ENCODE data around the gene KCTD1. TPM values are rescaled to one million over a fixed set of nuclear protein-coding genes. Genes with fewer than 3 reads are reported as not detected.

Gene KCTD1
- total and polyA plus RNA-seq, 2 donors, result 9.7 to 12.1 TPM

DNA sequence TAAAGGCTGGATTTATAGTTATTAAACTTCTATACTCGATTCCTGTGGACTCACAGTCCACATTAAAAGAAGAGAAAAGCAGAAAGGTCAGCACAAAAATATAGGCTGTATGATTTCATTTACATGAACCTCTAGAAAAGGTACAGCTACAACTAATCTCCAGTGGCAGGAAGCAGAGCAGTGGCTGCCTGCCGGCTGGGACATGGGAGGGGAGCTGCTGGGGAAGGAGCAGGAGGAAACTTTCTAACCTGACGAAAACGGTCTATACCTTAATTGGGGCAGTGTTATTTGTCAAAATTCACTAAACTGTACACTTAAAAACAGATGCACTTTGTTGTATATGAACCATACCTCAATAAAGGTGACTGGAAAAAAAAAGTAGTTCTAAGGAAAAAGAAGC is 26.7 kb downstream of the KCTD1 start:
- no peak for DNase-seq (ENCODE audit: extremely low spot score)
- Histone ChIP-seq H3K27ac (ENCODE audit: low read depth) (no peak overlapping the region), H3K36me3 (ENCODE audit: insufficient read depth) (no peaks in the 10 kb centered on the region), H3K4me3 (ENCODE audit: low read depth, low read length) (no peak overlapping the region), H3K4me1 (ENCODE audit: insufficient read depth) (no peaks in the 10 kb centered on the region)
- 79% methylated on average over 4 of the region's 4 CpGs for WGBS

DNA sequence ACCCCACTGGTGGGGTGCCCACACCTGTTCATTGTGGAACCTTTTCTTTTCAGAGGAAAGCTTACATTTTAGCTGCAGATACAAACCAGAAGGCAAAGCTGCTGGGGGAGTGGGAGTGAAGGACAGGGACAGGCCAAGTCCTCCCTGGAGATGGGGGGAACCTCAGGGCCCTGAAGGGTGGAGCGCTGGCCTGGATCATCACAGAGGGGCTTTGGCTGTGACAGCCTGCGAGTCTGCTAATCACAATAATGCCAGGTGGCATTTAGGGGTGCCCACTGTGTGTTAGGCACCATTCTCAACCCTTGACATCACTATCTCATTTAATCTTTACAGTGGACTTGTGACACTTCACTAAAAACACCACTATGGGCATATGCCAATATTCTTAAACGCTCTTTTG is 27.4 kb downstream of the KCTD1 start:
- Histone ChIP-seq H3K36me3 (ENCODE audit: insufficient read depth) (no peaks in the 10 kb centered on the region), H3K4me3 (ENCODE audit: low read depth, low read length) (no peak overlapping the region), H3K4me1 (ENCODE audit: insufficient read depth) (no peaks in the 10 kb centered on the region), H3K27ac (ENCODE audit: low read depth) (no peak overlapping the region)
- no peak for DNase-seq (ENCODE audit: extremely low spot score)
- WGBS, result 89% methylated on average over 3 of the region's 3 CpGs

DNA sequence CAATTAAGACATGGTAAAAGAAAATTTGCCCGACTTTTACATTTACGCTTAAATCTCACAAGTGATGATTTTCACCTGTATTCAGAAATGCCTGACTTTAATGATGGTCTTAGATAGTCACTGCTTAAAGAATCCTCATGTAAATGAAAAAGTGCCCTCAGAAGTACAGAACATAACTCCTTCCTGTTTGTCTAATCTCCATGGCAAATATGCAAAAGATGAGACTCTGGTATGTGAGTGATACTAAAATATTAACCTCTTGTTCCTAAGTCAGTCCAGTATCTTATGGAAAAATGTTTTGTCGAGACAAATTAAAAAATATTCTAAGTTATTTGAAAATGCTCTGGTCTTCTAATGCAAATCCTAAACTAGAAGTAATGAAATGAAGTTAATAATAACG is 29.2 kb downstream of the KCTD1 start:
- Histone ChIP-seq H3K4me1 (ENCODE audit: insufficient read depth) (no peaks in the 10 kb centered on the region), H3K4me3 (ENCODE audit: low read depth, low read length) (no peak overlapping the region), H3K36me3 (ENCODE audit: insufficient read depth) (no peaks in the 10 kb centered on the region), H3K27ac (ENCODE audit: low read depth) (no peak overlapping the region)
- WGBS, result 93% methylated on average over 4 of the region's 4 CpGs
- DNase-seq (ENCODE audit: extremely low spot score), result no peak

DNA sequence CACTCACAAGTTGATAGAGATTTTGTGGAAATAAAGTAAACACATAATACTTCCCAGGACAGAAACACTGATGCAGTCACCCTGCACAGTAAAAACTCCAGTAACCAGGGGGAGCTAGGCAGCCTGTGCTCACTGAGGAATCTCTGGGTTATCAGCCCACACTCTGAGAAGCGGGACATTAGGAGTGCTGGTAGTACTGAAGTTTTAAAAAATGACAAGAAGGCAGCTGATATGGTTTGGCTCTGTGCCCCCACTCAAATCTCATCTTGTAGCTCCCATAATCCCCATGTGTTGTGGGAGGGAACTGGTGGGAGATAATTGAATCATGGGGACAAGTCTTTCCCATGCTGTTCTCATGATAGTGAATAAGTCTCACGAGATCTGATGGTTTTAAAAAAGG is 31.4 kb downstream of the KCTD1 start:
- Histone ChIP-seq H3K36me3 (ENCODE audit: insufficient read depth) (no peaks in the 10 kb centered on the region), H3K4me3 (ENCODE audit: low read depth, low read length) (no peak overlapping the region), H3K4me1 (ENCODE audit: insufficient read depth) (no peaks in the 10 kb centered on the region), H3K27ac (ENCODE audit: low read depth) (no peak overlapping the region)
- no peak for DNase-seq (ENCODE audit: extremely low spot score)
- 92% methylated on average over 2 of the region's 2 CpGs for WGBS

DNA sequence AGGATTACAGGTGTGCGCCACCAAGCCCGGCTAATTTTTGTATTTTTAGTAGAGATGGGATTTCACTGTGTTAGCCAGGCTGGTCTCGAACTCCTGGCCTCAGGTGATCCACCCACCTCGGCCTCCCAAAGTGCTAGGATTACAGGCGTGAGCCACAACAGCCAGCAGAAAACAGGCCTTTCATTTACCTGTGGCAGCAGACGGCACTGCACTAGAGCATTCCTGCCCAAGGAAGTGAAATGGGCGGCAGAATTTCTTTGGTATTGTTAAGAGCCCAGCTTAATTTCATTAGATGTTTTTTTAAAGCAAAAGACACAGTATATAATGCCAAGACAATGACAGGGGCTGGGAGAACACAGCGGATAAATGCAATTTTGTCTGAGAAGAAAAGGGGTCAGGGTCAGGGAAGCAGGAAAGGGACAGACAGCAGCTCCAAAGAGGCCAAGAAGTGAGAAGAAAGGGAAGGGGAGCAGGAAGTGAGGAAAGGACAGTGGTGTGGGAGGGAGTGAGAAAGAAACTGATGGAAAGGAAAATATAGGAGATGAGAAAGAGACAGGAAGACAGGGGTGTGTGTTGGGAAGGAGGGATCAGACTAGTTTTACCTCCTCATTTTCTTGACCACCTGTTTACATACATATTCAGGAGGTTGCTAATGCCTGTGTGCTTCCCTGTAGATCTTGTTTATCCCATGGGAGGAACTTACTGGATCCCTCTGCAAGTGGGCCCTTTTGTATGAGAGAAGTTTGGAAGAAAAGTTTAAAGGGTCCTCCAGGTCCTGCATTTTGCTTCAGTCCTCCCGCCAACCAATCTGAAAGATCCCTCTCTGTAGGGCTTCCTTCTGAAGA is 32.5 kb downstream of the KCTD1 start:
- Histone ChIP-seq H3K4me1 (ENCODE audit: insufficient read depth) (no peaks in the 10 kb centered on the region), H3K36me3 (ENCODE audit: insufficient read depth) (no peaks in the 10 kb centered on the region), H3K4me3 (ENCODE audit: low read depth, low read length) (no peak overlapping the region), H3K27ac (ENCODE audit: low read depth) (no peak overlapping the region)
- WGBS, result 93% methylated on average over 9 of the region's 9 CpGs
- no peak for DNase-seq (ENCODE audit: extremely low spot score)

DNA sequence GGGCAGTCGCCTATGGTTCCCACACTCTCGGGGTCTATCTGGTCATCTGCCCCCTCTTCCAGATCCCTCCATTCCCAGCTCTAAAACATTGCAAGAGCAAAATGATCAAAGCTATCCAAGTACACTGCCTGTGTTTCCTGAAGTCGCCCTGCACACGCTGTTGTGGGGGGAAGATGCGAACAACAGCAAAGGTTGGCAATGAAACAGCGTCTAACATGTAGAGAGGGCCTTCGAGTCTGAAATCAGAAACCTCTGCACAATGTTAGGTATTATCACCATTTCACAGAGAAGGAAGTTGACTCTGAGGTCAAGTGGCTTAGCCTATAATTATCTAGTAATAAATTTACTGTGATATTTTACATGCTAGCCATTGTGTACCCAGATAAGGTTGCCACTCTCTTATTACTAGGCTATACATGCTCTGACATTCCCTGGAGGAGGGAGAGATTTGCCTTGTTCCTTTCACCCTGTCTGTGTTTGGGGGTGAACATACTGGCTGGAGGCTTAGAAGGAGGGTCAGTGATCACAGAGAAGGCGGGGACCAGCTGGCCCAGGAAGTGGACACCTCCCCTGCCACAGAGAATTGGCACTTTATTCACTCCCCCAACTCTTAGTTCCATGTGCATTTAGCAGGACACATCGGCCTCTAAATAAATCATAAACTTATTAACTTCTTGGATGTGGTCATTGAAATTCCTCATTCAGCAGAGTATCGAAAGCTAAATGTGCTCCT is 36.8 kb downstream of the KCTD1 start:
- Histone ChIP-seq H3K4me1 (ENCODE audit: insufficient read depth) (no peaks in the 10 kb centered on the region), H3K4me3 (ENCODE audit: low read depth, low read length) (no peak overlapping the region), H3K27ac (ENCODE audit: low read depth) (no peak overlapping the region), H3K36me3 (ENCODE audit: insufficient read depth) (no peaks in the 10 kb centered on the region)
- WGBS, result 70% methylated on average over 10 of the region's 10 CpGs
- no peak for DNase-seq (ENCODE audit: extremely low spot score)

DNA sequence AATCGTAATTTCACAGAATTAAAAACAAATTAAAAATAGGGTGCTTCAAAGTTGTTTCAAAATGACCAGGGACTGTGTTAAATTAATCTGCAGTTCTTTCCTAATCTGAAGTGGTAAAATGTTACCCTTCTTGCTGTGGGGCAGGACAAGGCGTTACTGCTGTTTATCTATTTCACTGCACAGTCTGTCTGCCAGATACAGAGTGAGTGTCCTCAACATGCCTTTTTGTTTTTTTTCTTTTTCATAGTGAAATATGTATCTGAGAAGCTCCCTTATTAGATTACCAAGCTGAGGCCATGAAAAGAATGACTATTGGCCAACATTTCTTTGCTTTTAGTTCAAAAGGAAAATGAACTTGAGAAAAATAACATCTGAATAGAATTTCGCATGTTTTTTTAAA is 38.0 kb downstream of the KCTD1 start:
- no peak for DNase-seq (ENCODE audit: extremely low spot score)
- H3K4me3 ChIP-seq (ENCODE audit: low read depth, low read length), result no peak overlapping the region
- no peaks in the 10 kb centered on the region for H3K36me3 ChIP-seq (ENCODE audit: insufficient read depth)
- H3K4me1 ChIP-seq (ENCODE audit: insufficient read depth), result no peaks in the 10 kb centered on the region
- no peak overlapping the region for H3K27ac ChIP-seq (ENCODE audit: low read depth)
- 71% methylated on average over 3 of the region's 3 CpGs for WGBS

DNA sequence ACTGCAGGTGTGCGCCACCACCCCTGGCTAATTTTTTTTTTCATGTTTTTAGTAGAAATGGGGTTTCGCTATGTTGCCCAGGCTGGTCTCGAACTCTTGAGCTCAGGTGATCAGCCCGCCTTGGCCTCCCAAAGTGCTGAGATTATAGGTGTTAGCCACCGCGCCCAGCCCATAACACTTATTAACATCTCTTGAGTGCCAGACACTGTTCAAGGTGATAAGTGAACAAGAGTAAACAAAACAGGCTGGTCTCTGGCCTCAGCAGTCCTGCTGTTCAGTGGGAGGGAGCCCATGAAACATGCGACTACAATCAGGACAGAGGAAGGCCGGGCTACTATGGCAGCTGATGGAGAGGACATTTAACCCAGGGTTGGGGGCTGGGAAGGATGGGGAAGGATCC is 42.3 kb downstream of the KCTD1 start:
- Histone ChIP-seq H3K4me1 (ENCODE audit: insufficient read depth) (no peaks in the 10 kb centered on the region), H3K4me3 (ENCODE audit: low read depth, low read length) (no peak overlapping the region), H3K27ac (ENCODE audit: low read depth) (no peak overlapping the region), H3K36me3 (ENCODE audit: insufficient read depth) (no peaks in the 10 kb centered on the region)
- DNase-seq (ENCODE audit: extremely low spot score), result no peak
- WGBS, result 97% methylated on average over 8 of the region's 8 CpGs

DNA sequence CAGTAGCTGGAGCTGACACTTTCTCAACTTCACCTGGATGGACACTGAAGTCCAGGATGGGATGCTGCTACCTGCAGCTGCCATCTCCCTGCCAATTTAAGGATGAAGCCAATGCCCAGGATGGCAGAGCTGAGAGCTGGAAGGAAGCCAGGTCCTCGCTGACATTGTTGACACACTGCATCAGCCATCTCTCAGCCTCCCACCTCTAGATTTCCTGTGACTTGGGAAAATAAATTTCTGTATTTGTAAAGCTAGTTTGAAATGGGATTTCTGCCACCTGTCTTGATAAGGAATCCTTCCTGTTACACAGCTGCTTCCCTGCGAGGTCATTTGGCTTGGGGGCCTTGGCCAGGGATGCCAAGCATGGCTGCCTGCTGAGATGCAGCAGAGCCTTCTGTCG is 43.5 kb downstream of the KCTD1 start:
- WGBS, result 61% methylated on average over 3 of the region's 3 CpGs
- no peak for DNase-seq (ENCODE audit: extremely low spot score)
- Histone ChIP-seq H3K4me3 (ENCODE audit: low read depth, low read length) (no peak overlapping the region), H3K27ac (ENCODE audit: low read depth) (no peak overlapping the region), H3K36me3 (ENCODE audit: insufficient read depth) (peaks cover under 1% of the 10 kb centered on the region), H3K4me1 (ENCODE audit: insufficient read depth) (no peaks in the 10 kb centered on the region)

DNA sequence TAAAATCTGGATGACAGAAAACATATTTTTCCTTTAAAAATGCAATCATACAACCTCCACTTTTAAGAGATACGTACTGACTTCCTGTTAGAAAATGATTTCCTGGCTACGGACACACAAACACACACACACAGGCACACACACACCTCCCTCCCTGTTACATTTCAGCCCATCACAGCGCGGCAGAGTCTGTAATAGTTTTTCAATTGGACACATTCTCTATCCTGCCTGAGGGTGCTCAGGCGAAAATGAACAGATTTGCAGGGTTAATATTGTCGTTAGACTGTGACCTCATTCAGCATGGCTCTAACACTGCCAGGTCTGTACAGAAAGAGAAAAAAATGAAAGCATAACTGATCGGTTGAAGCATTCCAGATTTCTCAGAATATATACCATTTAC is 45.0 kb downstream of the KCTD1 start:
- no peaks in the 10 kb centered on the region for H3K4me1 ChIP-seq (ENCODE audit: insufficient read depth)
- H3K4me3 ChIP-seq (ENCODE audit: low read depth, low read length), result no peak overlapping the region
- no peak for DNase-seq (ENCODE audit: extremely low spot score)
- no peak overlapping the region for H3K27ac ChIP-seq (ENCODE audit: low read depth)
- H3K36me3 ChIP-seq (ENCODE audit: insufficient read depth), result peaks cover 3% of the 10 kb centered on the region
- 61% methylated on average over 7 of the region's 7 CpGs for WGBS

DNA sequence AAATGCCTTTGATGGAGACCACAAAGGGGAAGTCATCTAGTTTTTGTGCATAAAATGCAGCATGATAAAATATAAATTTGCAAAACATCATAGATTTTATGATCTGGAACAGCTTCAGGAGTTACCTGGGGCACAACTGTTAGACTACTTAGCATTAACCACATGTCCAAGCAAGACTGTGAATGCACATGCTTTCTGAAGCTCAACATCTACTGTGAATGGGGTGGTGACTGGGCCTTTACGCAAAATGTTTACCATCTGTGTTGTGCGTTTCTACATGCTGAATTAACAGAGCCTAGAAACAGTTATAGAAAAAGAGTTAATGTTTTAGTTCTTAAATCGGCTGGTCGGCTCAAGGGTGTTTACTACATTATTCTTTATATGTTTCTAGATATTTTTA is 45.5 kb downstream of the KCTD1 start:
- no peak for DNase-seq (ENCODE audit: extremely low spot score)
- Histone ChIP-seq H3K4me3 (ENCODE audit: low read depth, low read length) (no peak overlapping the region), H3K27ac (ENCODE audit: low read depth) (no peak overlapping the region), H3K4me1 (ENCODE audit: insufficient read depth) (no peaks in the 10 kb centered on the region), H3K36me3 (ENCODE audit: insufficient read depth) (peaks cover 3% of the 10 kb centered on the region)
- 79% methylated on average over 4 of the region's 4 CpGs for WGBS

DNA sequence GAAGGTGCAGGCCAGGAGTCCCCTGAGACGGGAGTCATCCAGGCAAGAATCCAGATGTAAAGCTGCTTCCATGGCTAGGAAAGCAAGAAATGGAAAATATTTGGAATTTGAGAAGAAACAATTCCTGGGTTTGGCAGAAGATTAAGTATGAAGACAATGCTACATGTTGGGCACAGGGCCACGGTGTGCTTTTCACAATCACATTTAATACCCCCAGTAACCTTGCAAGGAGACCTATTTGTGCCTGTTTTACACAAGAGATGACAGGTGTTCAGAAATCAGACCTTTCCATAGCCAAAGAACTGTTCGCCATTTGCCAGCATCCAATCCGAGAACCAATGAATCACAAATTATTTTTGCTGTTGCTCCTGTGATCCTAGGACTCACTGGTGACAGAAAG is 50.5 kb downstream of the KCTD1 start:
- H3K27ac ChIP-seq (ENCODE audit: low read depth), result no peak overlapping the region
- 80% methylated on average over 4 of the region's 4 CpGs for WGBS
- H3K4me1 ChIP-seq (ENCODE audit: insufficient read depth), result no peaks in the 10 kb centered on the region
- peaks cover 3% of the 10 kb centered on the region for H3K36me3 ChIP-seq (ENCODE audit: insufficient read depth)
- no peak overlapping the region for H3K4me3 ChIP-seq (ENCODE audit: low read depth, low read length)
- DNase-seq (ENCODE audit: extremely low spot score), result no peak

DNA sequence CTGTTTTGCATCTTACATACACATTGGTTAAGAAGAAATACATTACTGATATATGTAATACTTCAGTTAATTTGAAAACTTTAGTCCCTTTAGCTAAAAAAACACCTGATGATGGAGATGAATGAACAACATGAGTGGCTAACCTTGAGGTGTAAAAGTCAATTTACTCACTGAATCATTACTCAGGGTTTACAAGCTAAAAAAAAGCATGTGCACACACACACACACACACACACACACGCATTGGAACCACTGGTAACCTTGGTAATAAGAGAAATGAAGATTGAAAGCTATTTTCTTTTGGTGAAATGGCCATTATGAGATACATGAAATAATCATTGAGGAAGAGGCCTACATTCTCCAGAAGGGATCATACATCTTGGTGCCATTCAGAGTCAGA is 51.8 kb downstream of the KCTD1 start:
- WGBS, result 95% methylated on average over 1 of the region's 1 CpG
- Histone ChIP-seq H3K4me3 (ENCODE audit: low read depth, low read length) (no peak overlapping the region), H3K27ac (ENCODE audit: low read depth) (no peak overlapping the region), H3K36me3 (ENCODE audit: insufficient read depth) (peaks cover 3% of the 10 kb centered on the region), H3K4me1 (ENCODE audit: insufficient read depth) (no peaks in the 10 kb centered on the region)
- DNase-seq (ENCODE audit: extremely low spot score), result no peak

DNA sequence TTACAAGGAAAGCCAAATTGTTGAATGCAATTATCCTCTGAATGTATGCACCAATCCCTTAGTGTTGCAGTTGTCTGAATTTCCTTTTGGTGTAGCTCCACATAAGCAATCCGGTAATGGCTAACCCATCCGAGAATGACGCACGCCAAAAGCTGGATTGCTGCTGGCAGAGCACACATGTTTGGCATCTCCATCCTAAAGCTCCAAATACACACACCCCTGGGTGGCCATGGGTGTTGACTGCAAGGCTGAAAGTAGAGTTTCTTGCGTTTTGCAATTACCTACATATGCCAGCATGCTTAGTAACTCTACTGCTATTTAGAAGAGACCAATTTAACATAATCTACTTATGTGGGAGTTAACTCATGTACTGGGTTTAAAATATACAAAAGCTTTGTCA is 53.1 kb downstream of the KCTD1 start:
- 96% methylated on average over 5 of the region's 5 CpGs for WGBS
- Histone ChIP-seq H3K4me1 (ENCODE audit: insufficient read depth) (no peaks in the 10 kb centered on the region), H3K4me3 (ENCODE audit: low read depth, low read length) (no peak overlapping the region), H3K27ac (ENCODE audit: low read depth) (no peak overlapping the region), H3K36me3 (ENCODE audit: insufficient read depth) (peaks cover 3% of the 10 kb centered on the region)
- no peak for DNase-seq (ENCODE audit: extremely low spot score)

Measured in urinary bladder (tissue), 4 donors.